SH-SY5Y (cell line): ENCODE measurements around the gene PPARG.

Experiments
- GATA2 ChIP-seq: IDR thresholded peaks from 2 replicates; pipeline ENCODE4 v1.6.1; 2011; ENCODE audit warnings: mild to moderate bottlenecking, low read depth, low read length
- GATA3 ChIP-seq: IDR thresholded peaks from 2 replicates; pipeline ENCODE4 v1.6.1; 2011; ENCODE audit warnings: low read depth, mild to moderate bottlenecking, low read length, moderate library complexity

PPARG gene

GRCh38 chr3:12340506-12340905 lies 51.6 kb downstream of the PPARG start:
- no peak for TF ChIP-seq GATA2
- no peak for TF ChIP-seq GATA3

- TF ChIP-seq GATA3: no peak
- no peak for TF ChIP-seq GATA2
Observed at GRCh38 chr3:12342151-12342550, 53.3 kb downstream of the PPARG start.

GRCh38 chr3:12343047-12343501 lies 54.2 kb downstream of the PPARG start:
- TF ChIP-seq GATA2: peak; percentile 28; the same call in 1 of the 2 replicates
- TF ChIP-seq GATA3: no peak

GRCh38 chr3:12345141-12345561 lies 56.3 kb downstream of the PPARG start:
- TF ChIP-seq GATA3: no peak
- no peak for TF ChIP-seq GATA2

GRCh38 chr3:12345584-12346494 lies 57.0 kb downstream of the PPARG start:
- TF ChIP-seq GATA3 (no peak), GATA2 (no peak)

GRCh38 chr3:12347301-12347700 lies 58.4 kb downstream of the PPARG start:
- TF ChIP-seq GATA3: no peak
- TF ChIP-seq GATA2: no peak

GRCh38 chr3:12349895-12350811 lies 61.3 kb downstream of the PPARG start:
- TF ChIP-seq GATA2: no peak
- no peak for TF ChIP-seq GATA3

- TF ChIP-seq GATA2: no peak
- TF ChIP-seq GATA3: no peak
Observed at GRCh38 chr3:12351145-12351544, 62.3 kb downstream of the PPARG start.

GRCh38 chr3:12352253-12352652 lies 63.4 kb downstream of the PPARG start:
- TF ChIP-seq GATA3 (no peak), GATA2 (no peak)

GRCh38 chr3:12352755-12353154 lies 63.9 kb downstream of the PPARG start:
- TF ChIP-seq GATA2 (no peak), GATA3 (no peak)

- TF ChIP-seq GATA3 (no peak), GATA2 (no peak)
Observed at GRCh38 chr3:12353796-12354525, 65.1 kb downstream of the PPARG start.

GRCh38 chr3:12356175-12356574 lies 67.3 kb downstream of the PPARG start:
- TF ChIP-seq GATA3: no peak
- no peak for TF ChIP-seq GATA2

- TF ChIP-seq GATA2 (no peak), GATA3 (no peak)
Observed at GRCh38 chr3:12356996-12357395, 68.1 kb downstream of the PPARG start.

- no peak for TF ChIP-seq GATA2
- TF ChIP-seq GATA3: no peak
Observed at GRCh38 chr3:12357456-12357855, 68.6 kb downstream of the PPARG start.
